Fibroblast of pulmonary artery (primary cell): ENCODE results near the gene MAB21L1.
A peak's percentile ranks its signal among the peaks of the same experiment; 100 is the strongest.

Experiments
- DNase-seq: peaks from one replicate; pipeline ENCODE4 v3.0.0-alpha.2; 2010; ENCODE audit warnings: low read depth
- H3K4me3 ChIP-seq: replicated peaks from 2 replicates; pipeline ENCODE4 v1.5.1; 2011; ENCODE audit warnings: low read depth, mild to moderate bottlenecking, control low read depth, low read length, moderate library complexity
- TF ChIP-seq, protein P1 (sequence below): IDR thresholded peaks from 2 replicates; pipeline ENCODE4 v1.5.1; 2011; ENCODE audit warnings: mild to moderate bottlenecking, control low read depth, low read length, inconsistent platforms; ENCODE audit errors: missing control alignments

MAB21L1 gene

DNA sequence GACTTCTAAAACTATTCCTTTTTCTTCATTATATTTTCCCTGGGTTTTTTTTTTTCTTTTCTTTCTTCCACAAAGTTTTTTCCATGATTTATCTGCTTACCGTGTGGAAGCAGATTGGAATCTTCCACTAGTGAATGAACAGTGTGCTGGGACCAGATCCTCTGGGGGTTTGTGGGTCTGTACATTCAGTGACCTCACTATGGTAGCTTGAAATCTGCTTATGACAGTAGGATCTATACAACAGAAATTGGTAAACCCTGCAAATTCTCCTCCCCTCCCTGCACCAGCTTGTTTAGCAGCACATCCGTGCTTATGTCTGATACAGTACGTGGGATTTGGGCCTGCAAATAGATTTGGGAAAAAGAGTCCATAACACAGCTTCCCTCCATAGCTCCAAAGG, 26.0 kb upstream of the MAB21L1 start:
- no peak for DNase-seq
- H3K4me3 ChIP-seq, result no peak overlapping the region
- TF ChIP-seq, protein P1, sequence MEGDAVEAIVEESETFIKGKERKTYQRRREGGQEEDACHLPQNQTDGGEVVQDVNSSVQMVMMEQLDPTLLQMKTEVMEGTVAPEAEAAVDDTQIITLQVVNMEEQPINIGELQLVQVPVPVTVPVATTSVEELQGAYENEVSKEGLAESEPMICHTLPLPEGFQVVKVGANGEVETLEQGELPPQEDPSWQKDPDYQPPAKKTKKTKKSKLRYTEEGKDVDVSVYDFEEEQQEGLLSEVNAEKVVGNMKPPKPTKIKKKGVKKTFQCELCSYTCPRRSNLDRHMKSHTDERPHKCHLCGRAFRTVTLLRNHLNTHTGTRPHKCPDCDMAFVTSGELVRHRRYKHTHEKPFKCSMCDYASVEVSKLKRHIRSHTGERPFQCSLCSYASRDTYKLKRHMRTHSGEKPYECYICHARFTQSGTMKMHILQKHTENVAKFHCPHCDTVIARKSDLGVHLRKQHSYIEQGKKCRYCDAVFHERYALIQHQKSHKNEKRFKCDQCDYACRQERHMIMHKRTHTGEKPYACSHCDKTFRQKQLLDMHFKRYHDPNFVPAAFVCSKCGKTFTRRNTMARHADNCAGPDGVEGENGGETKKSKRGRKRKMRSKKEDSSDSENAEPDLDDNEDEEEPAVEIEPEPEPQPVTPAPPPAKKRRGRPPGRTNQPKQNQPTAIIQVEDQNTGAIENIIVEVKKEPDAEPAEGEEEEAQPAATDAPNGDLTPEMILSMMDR, result no peak

DNA sequence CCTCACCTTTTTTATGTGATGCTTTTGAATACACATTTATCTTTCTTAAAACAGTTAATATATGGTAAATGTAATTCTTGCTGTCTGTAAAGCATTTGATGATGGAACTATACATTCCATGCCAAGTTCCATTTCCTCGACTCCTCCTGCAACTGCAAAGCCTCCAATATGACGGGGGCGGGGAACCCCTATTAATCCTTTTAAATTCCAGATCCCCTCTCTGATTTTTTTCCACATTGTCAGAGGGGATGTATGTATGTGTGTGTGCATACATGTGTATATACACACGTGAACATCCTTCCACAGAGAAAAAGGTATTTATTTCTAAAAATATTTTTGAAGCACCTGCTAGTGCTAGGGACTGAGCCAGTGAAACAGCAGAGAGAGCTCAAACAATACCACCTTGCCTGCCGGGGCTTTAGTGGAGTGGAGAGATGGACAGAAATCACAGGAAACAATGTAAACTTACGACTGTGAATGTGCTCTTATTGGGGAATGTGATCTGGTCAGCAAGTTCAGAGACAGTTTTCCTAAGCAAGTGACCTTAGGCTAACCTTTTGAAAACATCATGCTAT, 25.3 kb upstream of the MAB21L1 start:
- DNase-seq, result no peak
- TF ChIP-seq, protein P1, result no peak
- H3K4me3 ChIP-seq, result no peak overlapping the region

DNA sequence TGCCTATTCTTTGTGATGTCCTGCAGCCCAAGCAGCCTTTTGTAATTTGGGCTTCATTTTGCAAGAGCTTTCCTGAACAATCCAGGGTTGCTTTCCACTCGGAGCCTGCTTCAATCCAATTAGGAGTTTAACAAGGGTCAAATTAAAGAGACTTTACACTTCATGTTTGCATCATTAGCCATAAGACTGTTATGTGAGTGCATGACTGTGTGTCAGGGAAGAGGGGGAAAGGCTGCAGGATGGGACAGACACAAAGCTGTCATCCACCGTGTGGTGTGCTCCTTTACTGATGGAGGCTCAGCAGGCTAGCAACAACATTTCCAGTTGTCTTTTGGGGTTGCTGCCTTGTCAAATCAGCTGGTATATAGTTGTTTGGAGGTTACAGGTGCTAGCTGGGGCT, 23.7 kb upstream of the MAB21L1 start:
- TF ChIP-seq, protein P1, result no peak
- no peak for DNase-seq
- no peak overlapping the region for H3K4me3 ChIP-seq

DNA sequence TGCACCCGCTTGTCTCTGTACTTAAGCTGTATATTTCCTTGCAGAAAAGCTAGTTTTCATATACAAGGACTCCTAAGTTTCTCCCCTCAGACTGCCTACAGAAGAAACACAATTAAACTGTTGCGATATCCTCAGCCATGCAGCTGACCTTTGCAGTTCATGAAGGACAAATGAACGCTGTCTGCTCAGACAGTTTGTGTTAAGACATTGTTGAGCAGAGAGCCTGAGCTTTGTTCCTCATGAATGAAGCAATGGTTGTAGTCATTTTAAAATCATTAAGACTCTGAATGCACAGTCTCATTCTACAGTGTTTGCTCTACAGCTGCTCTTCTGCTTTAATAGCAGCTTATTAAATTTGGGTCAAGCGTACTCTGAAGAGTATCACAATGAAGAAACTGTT, 23.2 kb upstream of the MAB21L1 start:
- no peak for DNase-seq
- no peak overlapping the region for H3K4me3 ChIP-seq
- TF ChIP-seq, protein P1, result no peak

DNA sequence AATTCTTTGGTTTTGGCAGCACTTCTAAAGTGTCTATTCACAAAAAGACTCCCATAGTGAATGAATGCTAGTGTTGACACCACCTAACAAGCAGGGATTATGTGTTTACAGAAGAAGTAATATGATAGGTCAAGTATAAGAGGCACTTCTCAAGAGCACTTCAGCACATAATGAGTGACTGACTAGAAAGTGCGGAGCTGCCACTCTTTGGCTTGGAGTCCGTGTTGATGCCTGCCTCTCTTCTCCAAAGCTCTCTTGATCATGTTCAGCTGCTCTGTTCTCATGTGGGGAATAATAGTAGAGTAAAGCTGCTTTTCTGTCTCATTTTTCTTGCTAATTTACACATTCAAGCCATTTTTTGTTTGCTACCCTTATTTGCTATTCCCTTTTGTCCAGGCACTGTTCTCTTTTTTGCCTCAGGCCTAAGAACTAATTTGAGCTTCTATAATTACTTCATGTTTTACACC, 22.7 kb upstream of the MAB21L1 start:
- no peak for DNase-seq
- no peak overlapping the region for H3K4me3 ChIP-seq
- TF ChIP-seq, protein P1, result no peak

DNA sequence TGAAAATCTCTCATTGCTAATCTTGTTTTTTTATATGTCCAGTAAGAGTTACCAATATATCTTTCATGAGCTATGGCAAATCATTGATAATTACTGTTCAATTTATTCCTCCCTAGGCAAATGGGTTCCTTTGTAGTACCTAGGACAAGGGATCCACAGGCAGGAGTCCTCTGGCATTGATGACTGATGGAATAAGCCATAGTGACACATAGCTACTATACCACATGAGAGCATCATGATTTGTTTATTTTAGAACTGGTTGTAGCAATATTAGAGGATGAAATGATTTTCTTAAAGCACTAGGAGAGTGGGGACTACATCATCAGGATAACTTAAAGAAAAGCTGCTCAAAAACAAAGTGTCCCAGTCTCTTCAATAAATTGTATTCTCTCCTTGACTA, 21.7 kb upstream of the MAB21L1 start:
- TF ChIP-seq, protein P1, result no peak
- no peak for DNase-seq
- no peak overlapping the region for H3K4me3 ChIP-seq

DNA sequence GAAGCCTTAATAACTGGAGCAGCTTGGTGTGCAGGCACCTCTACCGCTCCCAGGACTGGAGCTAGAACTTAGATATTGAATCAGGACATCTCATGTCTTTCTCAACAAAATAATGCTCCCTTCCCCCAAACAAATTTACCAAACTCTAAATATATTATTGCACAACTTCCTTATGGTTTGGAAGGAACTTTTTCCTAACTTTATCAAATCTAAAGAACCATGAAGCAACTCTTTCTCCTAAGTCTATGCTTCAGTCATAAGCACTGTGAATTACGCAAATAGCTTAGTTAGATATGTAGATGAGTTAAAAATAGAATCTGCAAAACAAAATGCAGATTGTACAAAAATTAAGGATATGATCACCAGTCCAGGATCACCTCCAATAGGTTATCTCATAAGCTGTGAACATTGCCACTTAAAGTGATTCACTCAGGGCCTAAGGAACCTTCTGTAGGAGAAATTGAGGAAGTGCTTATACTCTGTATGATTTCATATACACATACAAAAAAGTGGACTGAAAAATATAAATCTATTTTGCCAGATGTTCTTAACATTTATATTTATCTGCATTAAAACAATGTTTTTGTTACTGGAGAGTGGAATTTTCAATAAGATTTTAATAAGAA, 20.4 kb upstream of the MAB21L1 start:
- peak; percentile 39 for DNase-seq
- H3K4me3 ChIP-seq, result no peak overlapping the region

More for the DNA sequence above, 20.4 kb upstream of the MAB21L1 start:
- TF ChIP-seq, protein P1, result no peak
